BJ (cell line): ENCODE measurements around the gene AP1G2. TPM values are rescaled to one million over a fixed set of nuclear protein-coding genes. Genes with fewer than 3 reads are reported as not detected.

Source experiments
- CTCF ChIA-PET: fragments of 350-600 bp; formaldehyde crosslinking; extraction: SDS; loops from one replicate; lab custom pipeline; 2021; ENCODE audit warnings: antibody characterized with exemption, inconsistent platforms; lab: Yijun Ruan, JAX
- POLR2A ChIA-PET: fragments of 300-600 bp; sonication (Branson Sonifier 250); formaldehyde crosslinking; extraction: SDS; loops from one replicate; lab custom pipeline; 2021; ENCODE audit warnings: antibody characterized with exemption; lab: Charles Lee
- DNase-seq: peaks from one replicate; pipeline ENCODE4 v3.0.0-alpha.2; 2011; ENCODE audit warnings: low read depth
- H3K27me3 ChIP-seq: 2 replicates; pipeline ENCODE4 v1.6.0; 2011; ENCODE audit warnings: low read length; ENCODE audit not compliant: control insufficient read depth, insufficient read depth
- H3K36me3 ChIP-seq: 2 replicates; pipeline ENCODE4 v1.5.1; 2011; ENCODE audit warnings: low read length; ENCODE audit not compliant: control insufficient read depth, insufficient read depth
- H3K4me3 ChIP-seq: 2 replicates; pipeline ENCODE4 v1.5.1; 2011; ENCODE audit warnings: low read depth, mild to moderate bottlenecking, control low read depth, low read length
- CTCF ChIP-seq: IDR thresholded peaks from 2 replicates; pipeline ENCODE4 v1.5.1; 2011; ENCODE audit warnings: low read depth, mild to moderate bottlenecking, control low read depth, inconsistent platforms, low read length, moderate library complexity; ENCODE audit not compliant: insufficient read depth
- polyA plus RNA-seq: library from polyadenylated mRNA; depleted of rRNA; stranded (reverse); fragments of >200 nt; gene quantifications from 2 replicates; pipeline ENCODE4 v1.2.3, GENCODE V29; 2011

The AP1G2 gene
- polyA plus RNA-seq, 1 experiment, result 54.5 TPM

- TF ChIP-seq CTCF, result no peak
- peaks cover 4% of the 10 kb centered on the region for H3K36me3 ChIP-seq
- no peak for DNase-seq
- ChIA-PET POLR2A (no interaction called here), CTCF (interaction anchor here (1.4 to 16.8 kb wide), 2 partner anchors 89 to 344 kb away, joined by 3 to 479 read pairs; partner anchors contain the start of gene NGDN)
- H3K27me3 ChIP-seq, result no peaks in the 10 kb centered on the region
- no peak overlapping the region for H3K4me3 ChIP-seq
Measured at GRCh38 chr14:23566112-23566777, 1.3 kb downstream of the AP1G2 start.

- TF ChIP-seq CTCF, result no peak
Measured at GRCh38 chr14:23565626-23566025, 2.0 kb downstream of the AP1G2 start.

GRCh38 chr14:23564876-23565275, 2.7 kb downstream of the AP1G2 start:
- POLR2A ChIA-PET, result no interaction called here
- DNase-seq, result no peak
- Histone ChIP-seq H3K4me3 (no peak overlapping the region), H3K27me3 (no peaks in the 10 kb centered on the region), H3K36me3 (peaks cover 6% of the 10 kb centered on the region)
- no peak for TF ChIP-seq CTCF
- CTCF ChIA-PET, result interaction anchor here (16.8 kb wide), 1 partner anchor 87 kb away, joined by 479 read pairs; the partner anchor contains the start of gene NGDN

More at GRCh38 chr14:23565626-23566025, 2.0 kb downstream of the AP1G2 start:
- Histone ChIP-seq H3K4me3 (no peak overlapping the region), H3K27me3 (no peaks in the 10 kb centered on the region), H3K36me3 (peaks cover 4% of the 10 kb centered on the region)
- ChIA-PET CTCF (interaction anchor here (16.8 kb wide), 1 partner anchor 88 kb away, joined by 479 read pairs; the partner anchor contains the start of gene NGDN), POLR2A (no interaction called here)
- DNase-seq, result no peak

- no peak for DNase-seq
- TF ChIP-seq CTCF, result no peak
- H3K36me3 ChIP-seq, result peaks cover 6% of the 10 kb centered on the region
- POLR2A ChIA-PET, result no interaction called here
- H3K4me3 ChIP-seq, result no peak overlapping the region
- H3K27me3 ChIP-seq, result no peaks in the 10 kb centered on the region
- CTCF ChIA-PET, result interaction anchor here (7.1 to 16.8 kb wide), 2 partner anchors 69 to 87 kb away, joined by 42 to 479 read pairs; partner anchors contain the start of gene NGDN
Measured at GRCh38 chr14:23564181-23564812, 3.3 kb downstream of the AP1G2 start.
